ENCODE data around the gene NACC2. TPM values are rescaled to one million over a fixed set of nuclear protein-coding genes. Genes with fewer than 3 reads are reported as not detected.

The NACC2 gene
- total and polyA plus RNA-seq, 5 experiments from 2014 or later, result 1.0 to 10.4 (median 1.3) TPM

GRCh38 chr9:136021171-136021871 lies 73.8 kb downstream of the NACC2 start:
- no peak overlapping the region for H3K27ac Mint-ChIP-seq
- no peaks in the 10 kb centered on the region for H3K27me3 Mint-ChIP-seq
- DNase-seq (no peak), ATAC-seq (no peak)
- H3K36me3 Mint-ChIP-seq, result peaks cover 1 to 12% (median 6%) of the 10 kb centered on the region in 3 donors
- H3K4me1 Mint-ChIP-seq, result peaks cover 6 to 22% (median 8%) of the 10 kb centered on the region in 4 donors
- no peak overlapping the region for H3K4me3 Mint-ChIP-seq
- POLR2A ChIA-PET, result no interaction called here
- H3K9me3 Mint-ChIP-seq, result peaks cover 0 to 7% (median 0%) of the 10 kb centered on the region in 9 donors

DNA sequence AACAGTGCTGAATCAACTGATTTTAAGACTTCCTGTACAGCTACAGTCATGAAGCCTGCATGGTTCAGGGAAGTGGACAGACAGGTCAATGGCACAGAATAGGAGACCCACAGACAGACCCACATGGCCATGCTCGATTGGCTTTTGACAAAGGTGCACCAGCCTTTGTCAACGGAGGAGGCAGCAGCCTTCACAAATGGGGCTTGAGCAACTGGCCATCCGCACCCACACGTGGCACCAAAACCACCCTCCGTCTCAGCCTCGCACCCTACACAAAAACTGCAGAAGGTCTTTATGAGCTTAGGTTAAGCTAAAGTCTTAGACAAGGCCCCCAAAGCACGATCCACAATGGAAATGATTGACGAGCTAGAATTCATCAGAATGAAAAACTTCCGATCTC lies 74.4 kb downstream of the NACC2 start:
- Mint-ChIP-seq H3K4me1 (peaks cover 6 to 21% (median 8%) of the 10 kb centered on the region in 4 donors), H3K9me3 (peaks cover 0 to 5% (median 0%) of the 10 kb centered on the region in 9 donors), H3K27ac (peak overlapping the region in 2 of 10 donors; percentile 4 to 48), H3K4me3 (no peak overlapping the region), H3K36me3 (peaks cover 0 to 10% (median 4%) of the 10 kb centered on the region in 3 donors), H3K27me3 (no peaks in the 10 kb centered on the region)
- DNase-seq, result no peak
- ATAC-seq, result no peak
- POLR2A ChIA-PET, result no interaction called here

DNA sequence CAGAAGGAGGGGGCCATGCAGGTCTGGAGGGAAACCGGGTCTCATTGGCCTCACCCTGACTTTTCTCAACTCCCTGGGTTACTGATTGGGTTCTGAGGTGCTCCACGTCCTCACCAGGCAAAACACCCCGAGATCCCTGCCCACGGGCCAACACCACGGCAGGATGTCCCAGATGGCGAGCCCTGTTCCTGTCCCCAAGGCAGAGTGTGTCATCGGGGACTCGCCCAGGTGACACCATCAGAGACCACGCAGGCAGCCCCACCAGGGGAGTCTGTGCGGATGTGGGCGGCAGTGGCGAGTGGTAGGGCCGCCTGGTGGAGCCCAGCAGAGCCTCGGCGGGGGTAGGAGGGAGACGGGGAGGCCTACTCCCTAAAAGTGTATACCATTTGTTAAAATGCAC lies 74.9 kb downstream of the NACC2 start:
- ATAC-seq, result no peak
- peaks cover 0 to 6% (median 2%) of the 10 kb centered on the region in 3 donors for H3K36me3 Mint-ChIP-seq
- POLR2A ChIA-PET, result no interaction called here
- no peaks in the 10 kb centered on the region for H3K27me3 Mint-ChIP-seq
- H3K4me1 Mint-ChIP-seq, result peaks cover 6 to 21% (median 8%) of the 10 kb centered on the region in 4 donors
- no peak overlapping the region for H3K4me3 Mint-ChIP-seq
- H3K27ac Mint-ChIP-seq, result no peak overlapping the region
- no peak for DNase-seq
- H3K9me3 Mint-ChIP-seq, result peaks cover 0 to 1% (median 0%) of the 10 kb centered on the region in 9 donors

GRCh38 chr9:136019681-136020060 lies 75.4 kb downstream of the NACC2 start:
- POLR2A ChIA-PET, result no interaction called here
- H3K4me3 Mint-ChIP-seq, result no peak overlapping the region
- no peak overlapping the region for H3K27ac Mint-ChIP-seq
- H3K36me3 Mint-ChIP-seq, result peaks cover 0 to 5% (median 0%) of the 10 kb centered on the region in 3 donors
- ATAC-seq (no peak), DNase-seq (no peak)
- peaks cover 6 to 21% (median 7%) of the 10 kb centered on the region in 4 donors for H3K4me1 Mint-ChIP-seq
- no peaks in the 10 kb centered on the region for H3K27me3 Mint-ChIP-seq
- no peaks in the 10 kb centered on the region for H3K9me3 Mint-ChIP-seq

GRCh38 chr9:136019041-136019680 lies 75.9 kb downstream of the NACC2 start:
- no peaks in the 10 kb centered on the region for H3K9me3 Mint-ChIP-seq
- H3K27me3 Mint-ChIP-seq, result no peaks in the 10 kb centered on the region
- H3K27ac Mint-ChIP-seq, result no peak overlapping the region
- DNase-seq (no peak), ATAC-seq (no peak)
- peaks cover 6 to 19% (median 7%) of the 10 kb centered on the region in 4 donors for H3K4me1 Mint-ChIP-seq
- H3K4me3 Mint-ChIP-seq, result no peak overlapping the region
- peaks cover 0 to 4% (median 0%) of the 10 kb centered on the region in 3 donors for H3K36me3 Mint-ChIP-seq
- POLR2A ChIA-PET, result no interaction called here

DNA sequence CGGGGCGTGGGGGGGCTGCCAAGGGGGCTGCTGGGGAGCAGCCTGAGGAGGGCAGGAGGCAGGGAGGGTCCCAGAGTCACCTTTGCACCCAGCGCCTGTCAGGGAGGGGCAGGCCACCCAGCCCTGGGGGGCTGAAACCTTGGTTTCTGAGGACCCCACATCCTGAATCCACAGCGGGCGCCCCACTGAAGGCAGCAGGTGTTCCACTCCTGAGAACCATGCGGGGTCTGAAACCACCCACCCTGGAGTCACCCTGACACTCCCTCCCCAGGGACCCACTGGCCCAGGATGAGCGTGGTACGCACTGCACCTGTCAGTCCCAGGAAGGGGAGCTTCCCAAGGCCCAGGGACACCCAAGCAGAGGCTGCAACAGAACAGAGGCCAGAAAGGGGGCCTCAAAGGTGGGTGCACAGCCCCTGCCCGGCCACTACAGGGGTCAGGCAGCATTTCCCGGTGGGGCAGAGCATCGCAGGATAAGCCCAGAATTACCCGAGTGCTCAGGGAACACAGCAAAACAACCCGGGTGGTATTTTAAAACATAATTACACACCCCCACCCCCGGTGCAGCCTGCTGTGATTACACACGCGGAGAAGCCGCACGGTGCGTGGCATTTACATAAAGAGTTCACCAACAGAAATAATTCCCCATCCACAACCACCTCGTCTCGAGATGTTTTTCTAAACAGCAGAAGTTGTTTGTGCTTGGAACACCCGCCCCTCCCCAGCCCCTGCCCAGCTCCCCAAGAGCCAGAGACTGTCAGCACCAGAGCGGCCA lies 76.6 kb downstream of the NACC2 start:
- Mint-ChIP-seq H3K36me3 (peaks cover 0 to 2% (median 0%) of the 10 kb centered on the region in 3 donors), H3K27ac (no peak overlapping the region), H3K4me3 (no peak overlapping the region), H3K27me3 (no peaks in the 10 kb centered on the region), H3K9me3 (no peaks in the 10 kb centered on the region), H3K4me1 (peaks cover 2 to 14% (median 6%) of the 10 kb centered on the region in 4 donors)
- DNase-seq, result no peak
- no peak for ATAC-seq
- POLR2A ChIA-PET, result no interaction called here

GRCh38 chr9:136017289-136018190 lies 77.5 kb downstream of the NACC2 start:
- ATAC-seq, result no peak
- Mint-ChIP-seq H3K36me3 (peaks cover 0 to 2% (median 0%) of the 10 kb centered on the region in 3 donors), H3K9me3 (no peaks in the 10 kb centered on the region), H3K27me3 (no peaks in the 10 kb centered on the region), H3K4me1 (peaks cover 0 to 13% (median 6%) of the 10 kb centered on the region in 4 donors), H3K27ac (no peak overlapping the region), H3K4me3 (no peak overlapping the region)
- POLR2A ChIA-PET, result no interaction called here
- no peak for DNase-seq

DNA sequence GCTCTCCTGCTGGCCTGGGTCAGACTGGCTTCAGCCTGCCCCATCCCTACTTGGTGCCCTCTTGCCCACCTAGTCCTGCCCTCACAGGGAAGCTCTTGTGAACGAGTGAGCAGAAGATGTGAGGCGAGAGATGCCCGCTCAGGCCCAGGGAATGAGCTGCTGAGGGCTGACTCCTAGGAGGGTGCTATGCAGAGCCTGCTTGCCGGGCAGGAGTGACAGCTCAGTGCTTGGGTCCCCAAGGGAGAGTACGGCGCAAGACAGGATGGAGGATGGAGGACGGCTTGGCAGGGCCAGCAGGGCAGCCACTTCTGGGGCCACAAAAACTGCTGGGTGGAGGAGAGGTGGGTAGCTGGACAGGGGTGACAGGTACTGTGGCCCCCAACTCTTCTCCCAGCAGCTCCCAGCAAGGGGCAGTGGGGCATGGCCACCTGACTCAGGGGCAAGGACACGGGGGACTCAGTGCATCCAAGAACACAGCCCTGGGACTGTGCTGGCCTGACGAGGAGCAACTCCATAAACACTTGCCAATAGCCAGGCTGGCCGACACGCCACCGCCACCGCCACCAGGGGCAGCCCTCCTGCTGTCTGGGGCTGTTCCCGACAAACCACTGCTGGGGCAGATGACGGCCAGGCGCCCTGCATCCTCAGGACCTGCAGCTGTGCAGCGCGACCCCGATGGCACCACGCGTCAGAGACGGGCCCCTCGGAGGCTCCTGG lies 78.4 kb downstream of the NACC2 start:
- POLR2A ChIA-PET, result interaction anchor here (0.7 kb wide), 1 partner anchor 1184 kb away, joined by 3 read pairs; the partner anchor contains the start of gene TPRN
- no peaks in the 10 kb centered on the region for H3K9me3 Mint-ChIP-seq
- peaks cover 0 to 5% (median 2%) of the 10 kb centered on the region in 3 donors for H3K36me3 Mint-ChIP-seq
- ATAC-seq (no peak), DNase-seq (no peak)
- peaks cover 0 to 11% (median 6%) of the 10 kb centered on the region in 4 donors for H3K4me1 Mint-ChIP-seq
- no peaks in the 10 kb centered on the region for H3K27me3 Mint-ChIP-seq
- H3K4me3 Mint-ChIP-seq, result no peak overlapping the region
- peak overlapping the region in 1 of 10 donors; percentile 19 for H3K27ac Mint-ChIP-seq

GRCh38 chr9:136015656-136016571 lies 79.2 kb downstream of the NACC2 start:
- ATAC-seq (no peak), DNase-seq (no peak)
- H3K27ac Mint-ChIP-seq, result peak overlapping the region in 1 of 10 donors; percentile 19
- POLR2A ChIA-PET, result interaction anchor here (0.7 kb wide), 1 partner anchor 1185 kb away, joined by 3 read pairs; the partner anchor contains the start of gene TPRN
- peaks cover 0 to 5% (median 2%) of the 10 kb centered on the region in 3 donors for H3K36me3 Mint-ChIP-seq
- H3K27me3 Mint-ChIP-seq, result no peaks in the 10 kb centered on the region
- H3K9me3 Mint-ChIP-seq, result no peaks in the 10 kb centered on the region
- H3K4me1 Mint-ChIP-seq, result peaks cover 0 to 6% (median 4%) of the 10 kb centered on the region in 4 donors
- H3K4me3 Mint-ChIP-seq, result no peak overlapping the region

DNA sequence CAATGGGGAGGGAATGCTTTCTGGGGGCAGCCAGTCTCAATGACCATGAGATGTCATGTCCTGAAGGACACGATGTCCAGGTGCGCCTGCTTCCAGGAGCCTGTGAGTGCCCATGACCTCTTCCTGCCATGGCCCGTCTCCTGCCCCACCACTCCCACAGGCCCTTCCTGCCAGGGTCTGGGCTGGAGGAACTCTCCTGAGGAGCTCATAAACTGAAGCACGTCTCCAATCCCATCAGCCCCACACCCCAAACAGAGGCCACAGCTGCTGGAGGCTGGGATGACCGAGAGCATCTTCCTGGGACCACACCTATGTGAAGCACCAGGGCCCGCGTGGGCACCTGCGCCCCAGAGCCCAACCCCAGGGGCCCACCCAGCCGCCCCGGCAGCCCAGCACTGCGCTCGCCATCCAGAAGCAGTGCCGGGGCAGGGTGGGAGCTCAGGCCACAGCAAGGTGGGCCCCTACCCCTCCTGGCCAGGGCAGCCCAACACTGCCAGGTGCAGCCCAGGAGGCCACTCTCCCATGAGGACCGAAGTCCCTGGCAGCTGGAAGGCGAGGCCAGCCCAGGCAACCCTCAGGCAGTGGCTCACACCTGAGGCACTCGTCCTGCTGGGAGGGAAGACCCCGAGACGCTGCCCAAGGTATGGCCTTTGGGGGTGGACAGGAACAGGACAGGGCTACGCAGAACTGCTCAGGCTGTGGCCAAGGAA lies 80.0 kb downstream of the NACC2 start:
- DNase-seq (no peak), ATAC-seq (no peak)
- POLR2A ChIA-PET, result no interaction called here
- no peak overlapping the region for H3K4me3 Mint-ChIP-seq
- H3K9me3 Mint-ChIP-seq, result no peaks in the 10 kb centered on the region
- no peak overlapping the region for H3K27ac Mint-ChIP-seq
- H3K36me3 Mint-ChIP-seq, result peaks cover 0 to 5% (median 2%) of the 10 kb centered on the region in 3 donors
- H3K27me3 Mint-ChIP-seq, result no peaks in the 10 kb centered on the region
- H3K4me1 Mint-ChIP-seq, result peaks cover 0 to 3% (median 0%) of the 10 kb centered on the region in 4 donors
